ENCODE data around the gene RPAP2.
"Not testable (repeated sequence)": the region's sequence is repeated elsewhere in the genome, so short reads cannot be mapped to it uniquely, and the experiment has no call there.

- TF ChIP-seq NR3C1 (IDR thresholded peaks at IDR 0.05); KDM1A (IDR thresholded peaks at IDR 0.05; ENCODE audit: low read depth): not testable (repeated sequence)
- TF ChIP-seq, protein P1, sequence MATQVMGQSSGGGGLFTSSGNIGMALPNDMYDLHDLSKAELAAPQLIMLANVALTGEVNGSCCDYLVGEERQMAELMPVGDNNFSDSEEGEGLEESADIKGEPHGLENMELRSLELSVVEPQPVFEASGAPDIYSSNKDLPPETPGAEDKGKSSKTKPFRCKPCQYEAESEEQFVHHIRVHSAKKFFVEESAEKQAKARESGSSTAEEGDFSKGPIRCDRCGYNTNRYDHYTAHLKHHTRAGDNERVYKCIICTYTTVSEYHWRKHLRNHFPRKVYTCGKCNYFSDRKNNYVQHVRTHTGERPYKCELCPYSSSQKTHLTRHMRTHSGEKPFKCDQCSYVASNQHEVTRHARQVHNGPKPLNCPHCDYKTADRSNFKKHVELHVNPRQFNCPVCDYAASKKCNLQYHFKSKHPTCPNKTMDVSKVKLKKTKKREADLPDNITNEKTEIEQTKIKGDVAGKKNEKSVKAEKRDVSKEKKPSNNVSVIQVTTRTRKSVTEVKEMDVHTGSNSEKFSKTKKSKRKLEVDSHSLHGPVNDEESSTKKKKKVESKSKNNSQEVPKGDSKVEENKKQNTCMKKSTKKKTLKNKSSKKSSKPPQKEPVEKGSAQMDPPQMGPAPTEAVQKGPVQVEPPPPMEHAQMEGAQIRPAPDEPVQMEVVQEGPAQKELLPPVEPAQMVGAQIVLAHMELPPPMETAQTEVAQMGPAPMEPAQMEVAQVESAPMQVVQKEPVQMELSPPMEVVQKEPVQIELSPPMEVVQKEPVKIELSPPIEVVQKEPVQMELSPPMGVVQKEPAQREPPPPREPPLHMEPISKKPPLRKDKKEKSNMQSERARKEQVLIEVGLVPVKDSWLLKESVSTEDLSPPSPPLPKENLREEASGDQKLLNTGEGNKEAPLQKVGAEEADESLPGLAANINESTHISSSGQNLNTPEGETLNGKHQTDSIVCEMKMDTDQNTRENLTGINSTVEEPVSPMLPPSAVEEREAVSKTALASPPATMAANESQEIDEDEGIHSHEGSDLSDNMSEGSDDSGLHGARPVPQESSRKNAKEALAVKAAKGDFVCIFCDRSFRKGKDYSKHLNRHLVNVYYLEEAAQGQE (IDR thresholded peaks at IDR 0.05) = not testable (repeated sequence)
Observed at GRCh38 chr1:92281411-92281810, 17.4 kb upstream of the RPAP2 start.
